GM23338 (cell line): ENCODE data around the gene SLC6A13.

Experiments used
- CTCF ChIP-seq, 2 experiments: fragments of 200-600 bp in 1 of 2; sonication (generic) in 1 of 2; conservative IDR thresholded peaks; 2 replicates each; pipeline versions ENCODE4 v1.5.1 to v1.6.1; 2016 to 2017; ENCODE audit warnings: antibody characterized with exemption in 2 of 2, low read depth in 2 of 2, mild to moderate bottlenecking in 2 of 2, moderate library complexity in 1 of 2
- EZH2 ChIP-seq: fragments of 200-600 bp; sonication (generic); IDR thresholded peaks from one replicate; pipeline ENCODE4 v1.8.0; 2017; ENCODE audit warnings: antibody characterized with exemption, mild to moderate bottlenecking, low read depth; ENCODE audit not compliant: unreplicated experiment

GRCh38 chr12:273382-273781 lies 10.7 kb upstream of the SLC6A13 start:
- no peak for TF ChIP-seq CTCF (conservative IDR thresholded peaks at IDR 0.05; ENCODE audit: low read depth in 2 of 2)
- no peak for TF ChIP-seq EZH2
